Heart right ventricle (tissue), 16 donors: ENCODE measurements around the gene GPR34. TPM values are rescaled to one million over a fixed set of nuclear protein-coding genes. Genes with fewer than 3 reads are reported as not detected.

Experiments
- ATAC-seq, 8 donors: fragments of 200-7000 bp; cut with Tn5 transposase; one replicate each; pipeline ENCODE4 v1.9.1; 2020; ENCODE audit warnings: mild to moderate bottlenecking in 8 of 8, moderate library complexity in 8 of 8, moderate number of reproducible peaks in 1 of 8
- DNase-seq, 2 donors: peaks; one replicate each; pipeline ENCODE4 v3.0.0-alpha.2; 2020
- H3K27ac ChIP-seq, 10 donors: fragments of 200-600 bp; sonication (generic) in 2 of 10; one replicate each; pipeline versions ENCODE4 v1.5.0 to v1.8.0; 2020 to 2022; ENCODE audit warnings: mild to moderate bottlenecking in 3 of 10
- H3K27me3 ChIP-seq, 7 donors: fragments of 200-600 bp; one replicate each; pipeline ENCODE4 v1.8.0; 2021 to 2022; ENCODE audit warnings: mild to moderate bottlenecking in 2 of 7
- H3K36me3 ChIP-seq, 9 donors: fragments of 200-600 bp; sonication (generic) in 1 of 9; one replicate each; pipeline versions ENCODE4 v1.5.0 to v1.8.0; 2020 to 2022; ENCODE audit warnings: mild to moderate bottlenecking in 2 of 9
- H3K4me1 ChIP-seq, 9 donors: fragments of 200-600 bp; sonication (generic) in 1 of 9; one replicate each; pipeline versions ENCODE4 v1.5.0 to v1.8.0; 2020 to 2022; ENCODE audit warnings: mild to moderate bottlenecking in 4 of 9
- H3K4me3 ChIP-seq, 10 donors: fragments of 200-600 bp; sonication (generic) in 2 of 10; one replicate each; pipeline versions ENCODE4 v1.5.0 to v1.8.0; 2020 to 2022; ENCODE audit warnings: mild to moderate bottlenecking in 7 of 10, moderate library complexity in 2 of 10
- H3K9me3 ChIP-seq, 11 donors: fragments of 200-600 bp in 10 of 11; sonication (generic) in 2 of 11; one replicate each; pipeline versions ENCODE4 v1.5.0 to v1.8.0; 2013 to 2022; ENCODE audit warnings: mild to moderate bottlenecking in 2 of 11, control low read depth in 1 of 11, moderate library complexity in 1 of 11
- WGBS, 2 donors: extraction: QIAGEN DNeasy Blood & Tissue Kit; methylation state at CpG; one replicate each; pipeline ENCODE4 v1.1.7; 2013; ENCODE audit warnings: inconsistent platforms in 1 of 2; 5-methylcytosine and 5-hydroxymethylcytosine counted together
- intact Hi-C, 10 donors: fragments of 100-400 bp; cut with DNase I; formaldehyde crosslinking; loops; one replicate each; pipeline versions ENCODE4 v1.11.1 to v1.14.2; 2022
- polyA plus RNA-seq, 2 donors: library from polyadenylated mRNA; stranded (reverse); fragments of 200-250 nt; gene quantifications; one replicate each; pipeline ENCODE4 v1.2.3, GENCODE V29; 2013
- total RNA-seq, 10 donors: library from RNA; stranded (reverse); fragmentation: NEBNext Ultra II Directional in 3 of 10; extraction: Animal tissue kit (Norgen Biotek cat#: 25700) in 3 of 10; gene quantifications; one replicate each; pipeline versions ENCODE4 v1.2.1 to v1.2.4, GENCODE V29; 2021 to 2023
- TF ChIP-seq, protein P1 (sequence below), 9 donors: fragments of 200-600 bp; sonication (generic) in 2 of 9; IDR thresholded peaks; one replicate each; pipeline versions ENCODE4 v1.5.0 to v1.8.0; 2021 to 2022; ENCODE audit warnings: antibody characterized with exemption in 9 of 9, mild to moderate bottlenecking in 5 of 9, moderate library complexity in 1 of 9
- donor health status: Arrhythmogenic right ventricular cardiomyopathy.
- donor health status: ischemic (EF 13 %, LVEDD 7.1; RV severe dilation, severe dysfunction).
- donor health status: healthy with polysubstance abuse.
- donor health status: DM: no; HTN: yes; CAD: no.
- donor health status: DM: no; HTN: no; CAD: no.
- donor health status: ischemic (EF 25% LVEDD 6.9; RV normal size, moderate dysfunction).
- donor health status: ischemic (EF 25% LVEDD 5.7; RV mildly dilated, moderate dysfunction).
- donor health status: healthy.
- donor health status: DM: yes; HTN: yes; CAD: no.
- donor health status: Ischemic cardiomyopathy.
- donor health status: ischemic (EF 35%, LVEDD 5.7; RV mildly dilated, moderate dysfunction).
- donor health status: nonischemic (EF 11% LVEDD 7.7; RV severe dilation, severe dysfunction).
- donor health status: DM: yes; HTN: yes; CAD: no.
- donor health status: PGD.
- donor health status: ischemic (EF 29% LVEDD 5.4; RV normal size, mild dysfunction).
- donor health status: nonischemic (EF 23%, LVEDD 6.1; RV moderate dilation, normal function).

Gene GPR34
- total and polyA plus RNA-seq, 12 donors, result 1.0 to 9.8 (median 3.2) TPM

DNA sequence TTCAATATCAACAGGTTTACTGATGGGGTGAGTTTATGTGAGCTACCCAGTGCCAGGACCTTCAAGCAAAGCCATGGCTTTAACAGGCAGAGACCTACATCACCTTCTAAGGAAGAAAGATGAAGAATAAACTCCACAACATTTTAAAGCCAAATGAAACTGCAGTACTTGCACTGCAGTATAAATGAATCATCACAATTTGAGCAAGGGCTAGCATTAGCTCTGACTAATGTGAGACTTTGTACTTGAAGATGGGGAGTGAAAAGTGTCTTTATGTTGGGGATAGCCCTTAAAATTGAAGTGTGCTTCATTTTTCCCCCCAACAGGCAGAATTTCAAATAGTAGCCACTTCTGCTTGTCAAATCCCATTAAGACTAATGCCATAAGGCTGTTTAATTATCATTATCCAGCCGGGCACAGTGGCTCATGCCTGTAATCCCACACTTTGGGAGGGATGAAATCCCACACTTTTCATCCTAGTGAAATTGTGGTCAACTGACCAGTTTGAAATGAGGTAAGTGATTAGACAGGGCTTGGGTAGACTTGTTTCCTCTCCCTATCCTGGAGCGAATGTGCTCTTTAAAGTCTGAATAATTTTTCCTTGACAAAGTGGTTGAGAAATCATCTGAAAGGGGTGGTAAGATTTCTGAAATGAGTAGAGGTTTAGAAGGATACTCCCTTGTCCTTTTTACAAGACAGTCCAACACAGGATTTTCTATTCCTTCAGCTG is 27.2 kb upstream of the GPR34 start:
- intact Hi-C loops, result no loop called here
- H3K9me3 ChIP-seq, result no peaks in the 10 kb centered on the region
- no peak overlapping the region for H3K4me3 ChIP-seq
- H3K4me1 ChIP-seq, result peaks cover 0 to 36% (median 8%) of the 10 kb centered on the region in 9 donors
- TF ChIP-seq, protein P1, sequence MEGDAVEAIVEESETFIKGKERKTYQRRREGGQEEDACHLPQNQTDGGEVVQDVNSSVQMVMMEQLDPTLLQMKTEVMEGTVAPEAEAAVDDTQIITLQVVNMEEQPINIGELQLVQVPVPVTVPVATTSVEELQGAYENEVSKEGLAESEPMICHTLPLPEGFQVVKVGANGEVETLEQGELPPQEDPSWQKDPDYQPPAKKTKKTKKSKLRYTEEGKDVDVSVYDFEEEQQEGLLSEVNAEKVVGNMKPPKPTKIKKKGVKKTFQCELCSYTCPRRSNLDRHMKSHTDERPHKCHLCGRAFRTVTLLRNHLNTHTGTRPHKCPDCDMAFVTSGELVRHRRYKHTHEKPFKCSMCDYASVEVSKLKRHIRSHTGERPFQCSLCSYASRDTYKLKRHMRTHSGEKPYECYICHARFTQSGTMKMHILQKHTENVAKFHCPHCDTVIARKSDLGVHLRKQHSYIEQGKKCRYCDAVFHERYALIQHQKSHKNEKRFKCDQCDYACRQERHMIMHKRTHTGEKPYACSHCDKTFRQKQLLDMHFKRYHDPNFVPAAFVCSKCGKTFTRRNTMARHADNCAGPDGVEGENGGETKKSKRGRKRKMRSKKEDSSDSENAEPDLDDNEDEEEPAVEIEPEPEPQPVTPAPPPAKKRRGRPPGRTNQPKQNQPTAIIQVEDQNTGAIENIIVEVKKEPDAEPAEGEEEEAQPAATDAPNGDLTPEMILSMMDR (IDR thresholded peaks at IDR 0.05), result no peak
- no peak for ATAC-seq
- peaks cover 0 to 34% (median 0%) of the 10 kb centered on the region in 9 donors for H3K36me3 ChIP-seq
- 88 to 90% methylated on average over 2 of the region's 2 CpGs for WGBS, 2 donors
- DNase-seq, result no peak
- peaks cover 0 to 37% (median 0%) of the 10 kb centered on the region in 7 donors for H3K27me3 ChIP-seq
- H3K27ac ChIP-seq, result no peak overlapping the region

DNA sequence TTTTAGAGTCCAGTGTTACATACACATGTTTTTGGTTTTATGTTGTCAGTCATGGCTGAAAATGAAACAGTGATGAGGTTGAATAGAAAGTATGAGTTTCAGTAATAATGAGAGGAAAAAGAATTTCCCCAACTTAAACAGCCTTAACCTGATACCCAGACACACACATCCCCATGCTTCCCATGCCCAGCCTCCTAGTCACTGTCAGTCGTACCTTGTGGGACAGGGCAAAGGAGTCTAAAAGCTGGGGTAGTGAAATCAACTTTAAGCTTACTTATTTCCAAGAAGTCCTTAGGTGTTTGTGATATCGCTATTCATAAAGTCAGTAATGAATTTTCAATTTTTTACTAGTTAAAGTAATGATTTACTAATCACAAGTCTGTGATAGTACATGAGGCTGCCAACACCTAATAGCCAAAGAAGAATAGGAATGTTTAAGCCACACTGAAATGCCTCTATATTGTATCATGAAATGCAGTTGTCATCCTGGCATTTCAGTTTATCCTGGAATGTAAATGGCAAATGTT is 24.3 kb upstream of the GPR34 start:
- 97 to 98% methylated on average over 2 of the region's 2 CpGs for WGBS, 2 donors

DNA sequence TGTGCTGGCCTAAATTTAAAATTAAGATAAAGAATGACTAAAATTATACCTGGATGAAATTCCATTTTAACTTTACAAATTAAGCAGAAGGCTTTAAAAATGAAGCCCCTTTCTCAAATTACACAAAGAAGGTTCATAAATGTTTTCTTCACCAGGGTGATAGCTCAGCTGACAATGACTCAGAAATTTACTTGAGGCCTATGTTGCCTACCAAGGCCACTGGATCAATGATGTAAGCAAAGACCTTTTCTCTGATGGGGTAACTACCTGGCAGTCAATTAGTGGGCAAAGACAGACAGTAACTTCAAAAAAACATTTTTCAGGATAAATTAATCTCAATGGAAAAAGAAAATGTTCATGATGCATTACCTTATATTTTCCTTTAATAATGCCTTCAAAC is 23.9 kb upstream of the GPR34 start:
- no peak for DNase-seq
- no peak for ATAC-seq
- Histone ChIP-seq H3K4me1 (peaks cover 0 to 37% (median 9%) of the 10 kb centered on the region in 9 donors), H3K4me3 (no peak overlapping the region), H3K27ac (peak overlapping the region in 1 of 10 donors; percentile 34), H3K27me3 (peaks cover 0 to 51% (median 0%) of the 10 kb centered on the region in 7 donors), H3K36me3 (peaks cover 0 to 7% (median 0%) of the 10 kb centered on the region in 9 donors), H3K9me3 (no peaks in the 10 kb centered on the region)
- intact Hi-C loops, result no loop called here
- TF ChIP-seq, protein P1 (IDR thresholded peaks at IDR 0.05), result no peak

More for the DNA sequence above, 24.3 kb upstream of the GPR34 start:
- ATAC-seq, result no peak
- Histone ChIP-seq H3K27ac (peak overlapping the region in 1 of 10 donors; percentile 34), H3K4me1 (peaks cover 0 to 37% (median 9%) of the 10 kb centered on the region in 9 donors), H3K4me3 (no peak overlapping the region), H3K9me3 (no peaks in the 10 kb centered on the region), H3K27me3 (peaks cover 0 to 47% (median 0%) of the 10 kb centered on the region in 7 donors), H3K36me3 (peaks cover 0 to 12% (median 0%) of the 10 kb centered on the region in 9 donors)
- intact Hi-C loops, result no loop called here
- TF ChIP-seq, protein P1 (IDR thresholded peaks at IDR 0.05), result no peak
- no peak for DNase-seq

DNA sequence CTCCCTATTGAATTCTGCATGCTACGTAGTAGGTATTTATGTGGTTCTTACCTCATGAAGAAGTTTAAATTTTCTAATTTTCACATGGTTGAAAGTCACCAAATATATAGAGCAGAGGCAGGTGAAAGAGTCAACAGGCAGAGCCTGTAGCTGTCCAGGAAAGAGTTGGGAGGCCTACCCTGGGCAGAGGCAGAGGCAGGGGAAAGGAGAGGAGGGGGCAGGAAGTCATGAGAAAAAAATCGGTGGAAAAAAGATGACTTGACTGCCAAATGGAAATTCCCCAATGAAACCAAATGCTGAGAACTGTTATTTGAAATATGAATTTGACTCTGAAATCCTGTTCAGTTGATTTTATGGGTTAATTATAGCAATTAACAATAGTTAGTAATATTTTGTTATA is 23.1 kb upstream of the GPR34 start:
- Histone ChIP-seq H3K4me1 (peaks cover 0 to 37% (median 9%) of the 10 kb centered on the region in 9 donors), H3K27me3 (peaks cover 0 to 49% (median 0%) of the 10 kb centered on the region in 7 donors), H3K27ac (peak overlapping the region in 2 of 10 donors; percentile 3 to 34), H3K4me3 (no peak overlapping the region), H3K36me3 (peaks cover 0 to 6% (median 0%) of the 10 kb centered on the region in 9 donors), H3K9me3 (no peaks in the 10 kb centered on the region)
- intact Hi-C loops, result no loop called here
- 55 to 76% methylated on average over 2 of the region's 2 CpGs for WGBS, 2 donors
- ATAC-seq, result peak in 2 of 8 donors; percentile 41 to 56
- DNase-seq, result peak in 1 of 2 donors; percentile 4
- TF ChIP-seq, protein P1 (IDR thresholded peaks at IDR 0.05), result no peak
